GM12865 (cell line): ENCODE results near the gene FRMD3.

Experiments used
- DNase-seq: peaks from one replicate; pipeline ENCODE4 v3.0.0; 2010; ENCODE audit warnings: low read depth
- H3K4me3 ChIP-seq: 2 replicates; pipeline ENCODE4 v1.5.1; 2011; ENCODE audit warnings: mild to moderate bottlenecking, low read depth, low read length, control low read depth
- CTCF ChIP-seq: IDR thresholded peaks from 2 replicates; pipeline ENCODE4 v1.5.1; 2011; ENCODE audit warnings: low read length, control low read depth, low read depth, inconsistent platforms; ENCODE audit not compliant: insufficient read depth; ENCODE audit errors: missing control alignments

The FRMD3 gene

GRCh38 chr9:83385317-83385716, 152.9 kb downstream of the FRMD3 start:
- no peak for DNase-seq
- no peak overlapping the region for H3K4me3 ChIP-seq
- TF ChIP-seq CTCF = no peak

GRCh38 chr9:83384214-83384613, 154.0 kb downstream of the FRMD3 start:
- no peak overlapping the region for H3K4me3 ChIP-seq
- DNase-seq = no peak
- no peak for TF ChIP-seq CTCF

- no peak for TF ChIP-seq CTCF
- no peak for DNase-seq
These were observed 155.2 kb downstream of the FRMD3 start for GRCh38 chr9:83383034-83383433.

GRCh38 chr9:83382421-83382820, 155.8 kb downstream of the FRMD3 start:
- DNase-seq = no peak
- no peak overlapping the region for H3K4me3 ChIP-seq

More at GRCh38 chr9:83383034-83383433, 155.2 kb downstream of the FRMD3 start:
- H3K4me3 ChIP-seq = no peak overlapping the region

GRCh38 chr9:83379045-83379444, 159.2 kb downstream of the FRMD3 start:
- H3K4me3 ChIP-seq = no peak overlapping the region
- no peak for TF ChIP-seq CTCF
- DNase-seq = no peak

More at GRCh38 chr9:83382421-83382820, 155.8 kb downstream of the FRMD3 start:
- no peak for TF ChIP-seq CTCF

- no peak for DNase-seq
- no peak overlapping the region for H3K4me3 ChIP-seq
- TF ChIP-seq CTCF = no peak
These were observed 165.2 kb downstream of the FRMD3 start for GRCh38 chr9:83372957-83373356.

- no peak for DNase-seq
- no peak overlapping the region for H3K4me3 ChIP-seq
- TF ChIP-seq CTCF = no peak
These were observed 170.9 kb downstream of the FRMD3 start for GRCh38 chr9:83367326-83367725.
